Measurements from ENCODE around the gene BNC2.

- no peak for TF ChIP-seq CTCF (IDR thresholded peaks at IDR 0.05; ENCODE audit: insufficient read depth, low read depth, low read length)
- TF ChIP-seq EZH2 (IDR thresholded peaks at IDR 0.05; ENCODE audit: insufficient read depth, low read length), result no peak
Measured at GRCh38 chr9:16816011-16816410, 54.5 kb downstream of the BNC2 start.

Measured in astrocyte (in vitro differentiated cells and primary cell).